GM18511 (cell line): Measurements from ENCODE around the gene SYT7.

Experiments
- ATAC-seq: cut with Tn5 transposase; IDR thresholded peaks from one replicate; pipeline ENCODE4 v1.9.1; 2021; ENCODE audit warnings: mild to moderate bottlenecking, moderate library complexity; ENCODE audit not compliant: unreplicated experiment

Gene SYT7

GRCh38 chr11:61555978-61556377 lies 24.9 kb downstream of the SYT7 start:
- ATAC-seq, result no peak

DNA sequence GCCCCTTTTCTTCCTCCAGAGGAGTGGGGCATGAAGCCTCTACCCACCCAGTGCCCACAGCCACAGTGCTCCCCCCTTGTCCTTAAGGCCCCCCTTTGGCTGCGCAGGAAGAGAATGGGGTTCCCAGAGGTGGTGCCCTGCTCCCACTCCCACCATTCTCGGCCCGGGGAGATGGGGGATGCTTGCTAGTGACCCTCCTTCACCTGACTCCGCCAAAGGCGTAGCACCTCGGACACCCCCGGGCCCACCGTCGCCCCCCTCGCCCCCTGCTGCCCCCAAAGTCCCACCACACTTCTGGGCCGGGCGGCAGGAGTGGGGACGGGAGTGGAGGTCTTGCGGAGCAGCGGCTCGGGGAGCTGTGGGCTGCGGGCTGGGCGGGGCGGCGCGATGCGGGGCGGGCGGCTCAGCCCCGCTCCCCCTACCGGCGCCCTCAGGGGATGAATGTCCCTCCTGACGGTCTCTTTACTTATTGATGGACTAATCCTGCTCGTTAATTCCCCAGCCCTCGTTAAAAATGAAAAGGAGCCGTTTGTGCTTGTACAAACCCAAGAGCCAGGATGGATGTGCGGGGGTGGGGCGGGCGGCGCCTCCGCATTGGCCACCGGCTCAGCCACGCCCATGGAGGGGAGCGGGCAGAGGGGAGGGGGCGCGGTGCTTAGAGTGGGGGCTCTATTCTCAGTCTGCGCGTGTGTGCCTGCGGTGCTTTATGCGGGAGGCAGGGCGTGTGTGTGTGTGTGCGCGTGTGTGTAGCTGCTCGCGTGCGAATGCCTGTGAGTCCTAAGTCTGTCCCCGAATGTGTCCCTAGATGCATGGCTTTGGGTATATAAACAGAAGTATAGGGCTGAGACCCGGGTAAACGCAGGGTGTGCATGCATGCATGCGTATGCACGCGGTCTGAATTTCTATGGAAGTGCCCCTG lies 25.6 kb downstream of the SYT7 start:
- ATAC-seq, result no peak

DNA sequence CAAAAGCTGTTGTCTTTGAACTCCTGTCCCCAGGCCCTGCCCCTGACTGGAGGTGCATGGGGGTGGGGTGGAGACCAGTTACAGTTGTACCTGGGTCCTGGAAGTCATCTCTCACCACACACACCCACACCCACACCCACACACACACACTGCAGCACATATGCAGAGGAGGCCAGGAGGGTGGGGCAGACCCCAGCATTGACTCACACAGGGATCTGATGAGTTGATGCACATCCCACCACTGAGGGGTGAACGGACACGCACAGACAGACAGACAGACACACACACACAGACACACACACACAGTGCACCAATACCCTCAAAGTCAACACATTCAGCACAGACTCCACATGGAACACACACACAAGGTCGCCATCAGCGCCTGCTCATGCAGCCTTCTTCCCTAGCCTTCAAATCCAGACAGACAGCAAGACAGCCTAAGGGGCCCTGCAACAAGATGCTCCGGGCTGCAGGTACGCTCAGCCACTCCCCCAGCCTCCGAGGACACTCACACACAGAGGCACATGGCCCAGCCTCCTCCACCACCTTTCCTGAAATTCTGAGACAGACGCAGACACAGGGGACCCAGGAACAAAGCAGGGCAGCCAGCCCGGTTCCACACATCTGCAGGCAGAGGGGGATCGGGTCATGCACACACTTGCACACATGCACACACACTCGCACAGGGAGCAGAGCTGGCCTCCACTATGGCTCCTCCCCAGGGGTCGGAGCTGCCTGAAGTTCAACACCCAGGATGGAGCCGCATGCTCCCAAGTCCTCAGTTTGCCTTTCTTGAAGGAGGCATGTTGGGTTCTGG lies 26.5 kb downstream of the SYT7 start:
- no peak for ATAC-seq

DNA sequence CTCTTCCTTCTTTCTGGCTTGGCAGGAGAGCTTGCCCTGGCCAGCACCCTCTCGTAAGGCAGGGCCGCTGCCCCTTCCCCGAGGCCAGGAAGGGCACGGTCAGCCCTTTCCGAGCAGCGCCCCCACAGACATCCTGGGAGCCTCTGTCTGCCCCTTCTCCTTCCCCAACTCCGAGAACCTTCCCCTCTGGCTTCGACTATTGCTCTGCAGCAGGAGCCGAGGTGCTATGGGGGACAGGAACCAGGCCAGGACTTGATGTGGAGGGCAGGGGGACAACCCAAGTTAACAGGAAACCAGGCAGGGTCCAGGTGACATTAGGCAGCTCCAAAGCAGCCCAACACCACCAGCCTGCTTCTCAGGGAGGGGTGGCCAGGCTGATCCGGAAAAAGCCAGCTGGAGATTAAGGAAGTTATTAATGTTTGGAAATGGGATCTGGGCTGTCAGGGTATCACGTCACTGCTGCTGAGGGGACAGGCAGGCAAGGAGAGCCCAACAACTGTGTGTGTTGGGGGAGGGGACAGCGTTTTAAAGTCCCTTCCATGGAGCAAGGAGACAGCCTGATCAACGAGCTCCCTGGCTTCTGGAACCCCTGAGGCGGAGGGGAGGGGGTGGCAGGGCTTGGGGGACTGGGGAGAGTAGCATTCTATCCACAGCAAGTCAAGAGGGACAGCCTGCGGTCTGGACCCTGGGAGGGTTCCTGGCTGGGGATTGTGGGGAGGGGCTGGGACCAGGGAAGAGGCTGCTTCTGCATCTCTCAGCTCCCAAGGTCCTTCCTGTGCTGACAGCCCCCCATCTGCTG lies 27.3 kb downstream of the SYT7 start:
- ATAC-seq, result no peak

DNA sequence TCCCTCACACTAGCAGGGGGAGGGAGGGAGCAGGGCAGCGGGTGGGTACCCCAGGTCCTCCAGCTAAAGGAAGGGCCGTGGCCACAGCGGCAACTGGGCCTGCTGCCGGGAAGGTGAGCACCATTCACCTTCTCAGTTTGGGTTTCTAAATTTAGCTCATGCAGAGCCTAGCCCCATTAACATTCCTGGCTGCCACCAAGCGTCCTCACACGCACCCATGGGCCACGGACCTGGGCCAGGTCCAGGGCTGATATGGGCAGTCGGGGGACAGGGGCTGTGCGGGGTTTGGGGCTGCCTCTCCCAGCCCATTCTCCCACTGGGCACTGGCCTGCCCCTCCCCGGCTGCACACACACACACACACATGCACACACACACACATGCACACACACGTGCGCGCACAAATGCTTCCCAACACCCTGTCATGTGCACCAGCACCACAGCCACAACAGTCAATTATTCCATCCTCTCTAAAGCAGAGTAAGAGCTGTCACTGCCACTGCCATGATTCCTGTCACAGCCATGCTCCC lies 28.7 kb downstream of the SYT7 start:
- ATAC-seq, result no peak

- no peak for ATAC-seq
Observed at GRCh38 chr11:61551634-61552033, 29.2 kb downstream of the SYT7 start.

GRCh38 chr11:61550665-61551227 lies 30.1 kb downstream of the SYT7 start:
- no peak for ATAC-seq

DNA sequence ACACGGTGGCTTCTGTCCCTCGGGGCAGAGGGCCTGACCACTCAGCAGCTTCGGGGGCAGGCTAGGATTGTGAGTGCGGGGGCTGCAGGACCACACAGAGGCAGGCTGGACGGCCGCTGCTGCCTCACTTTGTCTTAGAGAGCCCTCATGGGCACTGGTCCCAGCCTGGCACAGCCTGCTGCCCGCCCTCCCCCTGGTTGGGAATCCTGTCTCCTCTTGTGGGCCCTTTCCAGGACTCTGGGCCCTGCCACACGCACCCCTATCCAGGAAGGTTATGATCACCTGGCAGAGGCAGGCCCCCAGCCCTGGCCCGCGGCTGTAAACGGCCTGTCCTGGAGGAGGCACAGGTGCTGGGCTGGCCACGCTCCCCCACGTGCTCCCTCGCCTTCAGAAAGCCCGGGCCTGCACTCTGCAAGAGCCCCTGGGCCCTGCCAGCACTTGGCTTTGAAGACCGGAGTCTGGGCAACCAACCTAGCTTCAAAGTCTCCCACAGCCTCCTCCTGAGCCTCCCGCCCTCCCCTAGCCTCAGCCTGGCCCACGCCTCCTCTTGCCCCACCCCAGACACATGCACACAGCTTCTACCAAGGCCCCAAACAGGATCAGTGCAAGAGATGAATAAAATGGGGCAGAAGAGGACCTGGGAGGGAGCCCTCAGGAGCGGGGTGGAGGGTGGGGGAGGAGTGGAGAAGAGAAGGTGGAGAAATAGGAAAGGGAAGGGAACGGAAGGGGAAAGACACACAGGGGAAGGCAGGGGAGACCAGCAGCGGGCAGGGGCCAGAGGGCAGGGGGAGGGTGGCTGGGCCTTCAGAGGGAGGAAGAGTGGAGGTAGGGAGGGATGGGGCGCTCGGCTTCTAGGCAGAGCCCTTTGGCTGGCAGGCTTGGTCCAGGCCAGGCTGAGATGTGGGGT lies 31.0 kb downstream of the SYT7 start:
- ATAC-seq, result no peak

- ATAC-seq, result no peak
Observed at GRCh38 chr11:61549177-61549576, 31.7 kb downstream of the SYT7 start.

- ATAC-seq, result no peak
Observed at GRCh38 chr11:61547246-61547645, 33.6 kb downstream of the SYT7 start.

DNA sequence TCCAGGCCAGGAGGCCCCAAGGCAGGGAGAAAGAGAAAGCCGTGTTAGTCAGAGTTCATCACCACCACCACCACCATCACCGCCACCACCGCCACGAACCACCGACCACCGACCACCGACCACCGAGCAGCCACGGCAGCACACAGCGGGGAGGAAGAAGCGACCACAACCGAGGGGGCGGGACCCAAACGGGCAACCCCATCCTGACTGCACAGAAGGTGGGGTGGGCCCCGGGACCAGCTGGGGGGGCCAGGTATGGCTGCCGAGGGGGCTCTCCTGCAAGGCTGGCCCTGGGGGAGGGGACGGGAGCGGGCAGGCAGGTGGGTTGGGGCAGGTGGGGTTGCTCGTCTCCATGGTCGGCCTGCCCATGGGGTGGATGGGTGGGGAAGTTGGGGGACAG lies 34.2 kb downstream of the SYT7 start:
- no peak for ATAC-seq

GRCh38 chr11:61545921-61546320 lies 35.0 kb downstream of the SYT7 start:
- ATAC-seq, result no peak

DNA sequence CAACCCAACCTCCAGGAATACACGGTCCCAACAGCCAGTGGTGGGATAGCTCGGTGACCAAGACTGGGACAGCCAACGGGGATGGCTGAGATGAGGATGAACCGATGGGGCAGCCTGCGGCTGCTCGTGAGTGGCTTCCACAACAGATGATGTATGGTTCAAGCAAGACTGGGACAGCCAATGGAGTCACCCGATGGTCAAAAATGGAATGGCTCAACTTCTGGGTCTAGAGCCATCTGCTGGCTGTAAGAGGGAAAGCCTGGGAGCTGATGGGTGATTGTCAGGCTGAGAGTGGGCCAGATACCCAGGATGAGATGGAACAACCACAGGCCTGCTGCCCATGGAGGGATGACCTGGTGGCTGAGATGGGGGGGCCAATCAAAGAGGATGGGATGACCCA lies 35.5 kb downstream of the SYT7 start:
- no peak for ATAC-seq

- no peak for ATAC-seq
Observed at GRCh38 chr11:61544466-61544865, 36.4 kb downstream of the SYT7 start.

DNA sequence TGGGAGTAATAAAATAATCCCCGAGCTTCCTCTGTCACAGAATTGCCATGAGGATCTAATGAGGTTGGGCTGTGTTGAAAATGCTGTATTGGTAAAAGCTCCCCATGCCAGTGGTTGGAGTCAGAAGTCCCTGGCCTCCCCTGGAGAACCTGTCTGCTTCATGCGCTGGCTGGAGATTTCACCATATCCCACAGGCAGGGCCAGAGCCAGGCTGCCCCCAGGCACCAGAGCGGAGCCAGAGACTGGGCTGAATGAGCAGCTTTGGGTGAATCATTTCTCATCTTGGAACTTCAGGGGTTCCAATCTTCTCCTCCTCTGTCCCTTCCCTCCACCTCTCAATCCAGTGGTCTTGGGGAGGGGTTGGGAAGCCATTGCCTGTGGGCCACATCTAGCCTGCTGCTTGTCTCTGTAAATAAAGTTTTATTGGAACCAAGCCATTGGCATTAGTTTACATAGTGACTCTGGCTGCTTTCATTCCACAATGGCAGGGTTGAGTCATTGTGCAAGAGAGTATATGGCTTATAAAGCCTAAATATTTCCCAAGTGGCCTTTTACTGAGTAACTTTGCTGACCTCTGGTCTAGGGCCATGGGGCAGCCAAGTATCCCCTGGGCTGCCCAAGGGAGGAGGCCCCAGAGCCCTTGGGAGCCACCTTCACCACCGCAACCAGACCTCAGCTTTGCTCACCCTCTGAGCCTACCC lies 37.1 kb downstream of the SYT7 start:
- no peak for ATAC-seq

- no peak for ATAC-seq
Observed at GRCh38 chr11:61542705-61543104, 38.2 kb downstream of the SYT7 start.

- no peak for ATAC-seq
Observed at GRCh38 chr11:61542024-61542461, 38.8 kb downstream of the SYT7 start.

DNA sequence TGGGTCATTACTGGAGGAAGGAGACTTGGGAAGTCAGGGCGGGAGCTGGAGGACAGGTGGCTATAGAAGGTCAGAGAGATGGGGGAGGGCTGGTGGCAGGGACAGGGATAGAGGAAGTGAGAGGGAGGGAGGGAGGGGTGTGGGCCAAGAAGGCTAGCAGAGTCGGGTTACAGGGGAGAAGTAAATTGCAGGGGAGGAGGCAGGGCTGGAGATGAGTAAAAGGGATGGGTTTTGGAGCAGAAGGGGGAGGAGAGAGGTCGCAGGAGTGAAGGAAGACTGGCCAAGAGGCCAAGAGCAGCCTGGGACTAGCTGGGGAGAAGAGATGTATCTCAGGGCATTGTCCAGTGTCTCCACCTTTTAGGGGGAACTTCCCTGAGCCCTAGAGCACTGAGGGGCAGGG lies 39.3 kb downstream of the SYT7 start:
- no peak for ATAC-seq

- no peak for ATAC-seq
Observed at GRCh38 chr11:61540528-61540927, 40.3 kb downstream of the SYT7 start.
